Cardiac muscle cell (in vitro differentiated cells and primary cell): Measurements from ENCODE around the gene MYL12B. TPM values are rescaled to one million over a fixed set of nuclear protein-coding genes. Genes with fewer than 3 reads are reported as not detected.

ENCODE experiments used
- DNase-seq, 2 donors: peaks; one replicate each; pipeline versions ENCODE4 v3.0.0 to v3.0.0-alpha.2; 2010 to 2017; ENCODE audit warnings: low read depth in 1 of 2, low spot score in 1 of 2
- H3K27ac ChIP-seq: fragments of 200-600 bp; sonication (generic); 2 replicates; pipeline ENCODE4 v1.5.1; 2016
- H3K27me3 ChIP-seq: fragments of 200-600 bp; sonication (generic); 2 replicates; pipeline ENCODE4 v1.6.0; 2016; ENCODE audit warnings: control low read depth
- H3K36me3 ChIP-seq: fragments of 200-600 bp; sonication (generic); 2 replicates; pipeline ENCODE4 v1.5.1; 2016; ENCODE audit warnings: control low read depth
- H3K4me1 ChIP-seq: fragments of 200-600 bp; sonication (generic); 2 replicates; pipeline ENCODE4 v1.8.1; 2017; ENCODE audit warnings: low read depth, mild to moderate bottlenecking, mixed run types
- H3K4me3 ChIP-seq: fragments of 200-600 bp; sonication (generic); 2 replicates; pipeline ENCODE4 v1.5.1; 2016; ENCODE audit warnings: mild to moderate bottlenecking
- H3K9me3 ChIP-seq: fragments of 200-600 bp; sonication (generic); 2 replicates; pipeline ENCODE4 v1.5.1; 2017; ENCODE audit warnings: low read depth, mild to moderate bottlenecking, control low read depth
- CTCF ChIP-seq: IDR thresholded peaks from 2 replicates; pipeline ENCODE4 v1.5.1; 2012; ENCODE audit warnings: low read depth, mild to moderate bottlenecking, low read length
- polyA plus RNA-seq: library from polyadenylated mRNA; unstranded; fragments of >200 nt; fragmentation: Nextera tagmentation; extraction: Ambion mirVana; gene quantifications from 2 replicates; pipeline ENCODE4 v1.2.1, GENCODE V29; 2016
- total RNA-seq: library from RNA; depleted of rRNA; stranded (reverse); fragments of >200 nt; gene quantifications from 2 replicates; pipeline ENCODE4 v1.2.3, GENCODE V29; 2016

MYL12B gene
- total and polyA plus RNA-seq, 2 experiments from 2014 or later = 74.8 to 299 TPM

- peak overlapping the region; percentile 99 for H3K27ac ChIP-seq
- DNase-seq = no peak
- H3K36me3 ChIP-seq = peaks cover 8% of the 10 kb centered on the region
- H3K9me3 ChIP-seq = no peaks in the 10 kb centered on the region
- peaks cover 33% of the 10 kb centered on the region for H3K4me1 ChIP-seq
- peak overlapping the region; percentile 71 for H3K4me3 ChIP-seq
- no peaks in the 10 kb centered on the region for H3K27me3 ChIP-seq
- no peak for TF ChIP-seq CTCF
These were observed 949 bp upstream of the MYL12B start for GRCh38 chr18:3260995-3261372.

GRCh38 chr18:3262234-3263131 is 550 bp downstream of the MYL12B start:
- H3K9me3 ChIP-seq = no peaks in the 10 kb centered on the region
- no peak for TF ChIP-seq CTCF
- peaks cover 22% of the 10 kb centered on the region for H3K4me1 ChIP-seq
- DNase-seq = peak in 1 of 2 donors; percentile 50
- H3K36me3 ChIP-seq = no peaks in the 10 kb centered on the region
- H3K4me3 ChIP-seq = peak overlapping the region; percentile 71
- peak overlapping the region; percentile 99 for H3K27ac ChIP-seq
- no peaks in the 10 kb centered on the region for H3K27me3 ChIP-seq

- H3K9me3 ChIP-seq = no peaks in the 10 kb centered on the region
- no peak for TF ChIP-seq CTCF
- H3K4me1 ChIP-seq = peaks cover 22% of the 10 kb centered on the region
- no peak for DNase-seq
- peak overlapping the region; percentile 71 for H3K4me3 ChIP-seq
- H3K27me3 ChIP-seq = no peaks in the 10 kb centered on the region
- no peaks in the 10 kb centered on the region for H3K36me3 ChIP-seq
- peak overlapping the region; percentile 99 for H3K27ac ChIP-seq
These were observed 1.3 kb downstream of the MYL12B start for GRCh38 chr18:3263132-3263700.

GRCh38 chr18:3264362-3264761 is 2.4 kb downstream of the MYL12B start:
- Histone ChIP-seq H3K4me1 (peaks cover 22% of the 10 kb centered on the region), H3K36me3 (no peaks in the 10 kb centered on the region), H3K9me3 (no peaks in the 10 kb centered on the region), H3K4me3 (no peak overlapping the region), H3K27me3 (no peaks in the 10 kb centered on the region), H3K27ac (no peak overlapping the region)
- no peak for TF ChIP-seq CTCF
- no peak for DNase-seq

- H3K27ac ChIP-seq = no peak overlapping the region
- H3K9me3 ChIP-seq = no peaks in the 10 kb centered on the region
- no peaks in the 10 kb centered on the region for H3K36me3 ChIP-seq
- no peak for TF ChIP-seq CTCF
- H3K4me1 ChIP-seq = peaks cover 22% of the 10 kb centered on the region
- no peak overlapping the region for H3K4me3 ChIP-seq
- no peaks in the 10 kb centered on the region for H3K27me3 ChIP-seq
- DNase-seq = peak in 1 of 2 donors; percentile 40
These were observed 3.7 kb downstream of the MYL12B start for GRCh38 chr18:3265564-3266033.
